HG03521 (cell line): ENCODE data around the gene KCNMA1.

Experiments used
- ATAC-seq: cut with Tn5 transposase; IDR thresholded peaks from one replicate; pipeline ENCODE4 v1.9.1; 2021; ENCODE audit warnings: mild to moderate bottlenecking, moderate library complexity; ENCODE audit not compliant: unreplicated experiment

KCNMA1 gene

DNA sequence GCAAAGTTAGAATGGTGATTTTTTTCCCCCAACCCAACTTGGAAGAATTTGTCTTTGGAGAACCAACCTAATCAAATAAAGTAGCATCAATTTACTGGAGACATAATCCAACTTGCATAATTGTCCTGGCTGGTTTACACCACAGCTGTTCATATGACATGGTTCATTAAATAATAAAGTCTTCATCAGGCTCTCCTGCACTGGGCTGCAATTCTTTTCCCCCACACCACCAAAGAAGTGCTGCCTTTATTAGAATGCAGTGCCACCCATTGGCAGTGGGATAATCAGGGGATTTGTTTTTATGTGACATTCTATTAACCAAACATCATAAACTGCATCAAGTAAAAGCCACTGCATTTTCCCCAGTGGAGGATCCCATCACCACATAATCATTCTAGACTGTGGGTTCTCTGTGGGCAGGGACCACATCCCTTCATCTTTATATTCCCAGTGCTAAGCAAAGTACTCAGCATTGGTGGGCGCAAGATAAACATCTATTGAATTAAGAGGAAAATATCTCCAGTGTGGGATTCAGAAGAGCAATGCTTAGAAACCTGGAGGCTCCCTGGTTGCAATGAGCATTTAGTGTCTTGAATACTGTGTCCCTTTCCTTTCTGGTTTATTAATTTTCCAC, 322.0 kb downstream of the KCNMA1 start:
- ATAC-seq = no peak

DNA sequence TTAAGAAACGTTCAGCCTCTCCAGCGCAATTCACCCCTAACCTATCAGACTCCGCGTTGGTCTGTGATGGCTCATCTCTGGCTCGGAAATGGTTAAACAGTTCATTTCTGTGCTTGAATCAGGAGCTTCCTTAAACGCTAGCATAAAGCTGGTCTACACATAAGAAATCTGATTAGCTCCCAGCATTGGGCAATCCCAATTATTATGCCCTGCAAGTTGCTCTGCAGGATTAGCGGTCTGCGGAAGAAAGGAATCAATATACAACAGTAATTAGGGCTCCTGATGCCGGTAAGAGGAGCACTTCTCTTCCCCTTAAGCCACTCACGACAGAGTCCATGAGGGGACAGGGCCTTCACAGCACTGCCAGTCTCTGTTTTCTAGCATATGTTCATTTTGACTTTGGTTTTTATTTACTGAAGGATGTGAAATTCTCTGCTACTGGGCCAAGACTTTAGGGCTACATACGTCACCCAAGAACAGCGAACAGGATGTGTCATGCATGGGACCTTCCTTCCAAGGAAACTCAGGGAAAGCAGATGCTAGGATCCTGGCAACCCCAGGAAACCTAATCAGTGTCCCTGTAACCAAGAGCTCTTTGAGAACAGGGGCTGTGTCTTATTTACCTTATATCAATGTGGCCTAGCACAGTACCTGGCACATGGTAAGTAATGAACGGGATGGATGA, 324.4 kb downstream of the KCNMA1 start:
- ATAC-seq = no peak

DNA sequence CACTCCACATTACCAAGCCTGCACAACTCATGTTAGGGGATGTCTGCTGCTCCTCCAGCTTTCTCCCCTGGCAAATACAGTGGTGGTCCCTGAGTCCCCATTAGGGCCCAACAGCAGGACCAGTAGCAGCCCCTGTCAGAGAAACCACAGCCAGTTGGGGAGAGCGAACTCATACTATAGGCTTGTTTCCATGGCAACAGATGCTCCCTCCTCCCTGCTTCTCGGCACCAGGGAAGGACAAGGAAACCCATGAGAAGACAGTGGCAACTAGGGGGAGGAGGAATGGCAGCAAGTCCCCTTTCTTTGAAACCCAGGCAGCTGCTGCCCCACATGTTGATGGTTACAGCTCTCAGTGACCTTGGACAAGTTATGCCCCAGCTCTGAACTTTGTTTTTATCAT, 326.4 kb downstream of the KCNMA1 start:
- ATAC-seq = no peak

DNA sequence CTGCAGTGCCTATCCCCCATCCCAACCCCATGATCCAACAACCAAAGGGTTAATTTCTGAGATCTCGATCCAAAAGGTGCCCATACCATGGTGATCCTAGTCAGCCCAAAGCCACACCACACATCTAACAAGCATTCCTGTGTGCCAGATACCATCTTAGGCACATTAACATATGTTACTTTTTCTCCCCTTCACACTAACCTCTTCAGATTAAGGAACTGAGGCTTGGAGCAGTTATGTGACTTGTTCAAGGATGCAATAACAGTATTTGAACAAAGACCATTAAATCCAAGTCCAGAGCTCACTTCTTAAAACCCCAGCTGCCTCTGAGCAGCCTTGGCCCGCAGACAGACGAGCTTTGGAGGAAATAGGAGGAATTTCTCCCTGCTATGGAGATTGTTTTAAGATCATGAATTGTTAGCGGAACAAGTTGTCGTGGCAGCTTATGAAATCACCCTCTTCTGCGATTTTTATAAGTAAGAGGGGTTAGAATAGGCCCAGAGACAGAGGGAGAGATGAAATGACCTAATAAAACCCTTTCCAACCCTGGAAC, 327.2 kb downstream of the KCNMA1 start:
- no peak for ATAC-seq

DNA sequence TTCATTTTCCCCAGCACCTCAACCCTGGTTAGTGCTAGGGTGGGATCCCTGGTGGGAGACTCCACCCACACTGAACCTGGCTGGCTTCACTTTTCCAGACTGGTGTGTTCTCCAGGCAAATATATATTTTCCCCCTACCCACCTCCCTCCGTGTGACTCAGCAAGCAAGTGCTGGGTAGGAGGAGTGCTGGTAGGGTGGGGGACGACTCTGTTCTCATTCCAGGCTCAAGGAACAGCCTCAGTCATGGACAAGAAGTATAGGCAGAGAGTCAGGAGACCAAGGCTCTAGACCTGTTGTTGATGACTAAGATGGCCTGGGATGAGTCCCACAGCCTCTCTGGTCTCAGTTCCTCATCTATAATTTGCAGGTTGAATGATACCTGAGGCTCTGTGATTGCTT, 328.1 kb downstream of the KCNMA1 start:
- ATAC-seq = no peak

DNA sequence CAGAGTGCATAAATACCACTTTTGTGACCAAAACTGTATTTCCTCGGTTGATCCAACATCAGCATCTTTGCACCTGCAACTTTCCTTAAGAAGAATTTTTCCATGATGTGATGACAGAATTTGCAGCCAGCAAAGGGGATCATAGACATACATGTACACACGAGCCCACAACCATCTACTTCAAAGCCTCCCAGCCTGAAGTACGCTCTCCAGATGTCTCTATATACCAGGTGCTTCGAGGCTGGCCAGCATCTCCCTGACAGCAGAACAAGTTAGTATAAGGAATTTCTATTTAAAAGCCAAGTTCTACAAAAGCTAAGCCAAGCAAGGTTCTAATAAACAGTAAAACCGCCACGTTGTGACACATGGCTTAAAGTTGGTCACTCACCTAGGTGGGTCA, 328.5 kb downstream of the KCNMA1 start:
- no peak for ATAC-seq

DNA sequence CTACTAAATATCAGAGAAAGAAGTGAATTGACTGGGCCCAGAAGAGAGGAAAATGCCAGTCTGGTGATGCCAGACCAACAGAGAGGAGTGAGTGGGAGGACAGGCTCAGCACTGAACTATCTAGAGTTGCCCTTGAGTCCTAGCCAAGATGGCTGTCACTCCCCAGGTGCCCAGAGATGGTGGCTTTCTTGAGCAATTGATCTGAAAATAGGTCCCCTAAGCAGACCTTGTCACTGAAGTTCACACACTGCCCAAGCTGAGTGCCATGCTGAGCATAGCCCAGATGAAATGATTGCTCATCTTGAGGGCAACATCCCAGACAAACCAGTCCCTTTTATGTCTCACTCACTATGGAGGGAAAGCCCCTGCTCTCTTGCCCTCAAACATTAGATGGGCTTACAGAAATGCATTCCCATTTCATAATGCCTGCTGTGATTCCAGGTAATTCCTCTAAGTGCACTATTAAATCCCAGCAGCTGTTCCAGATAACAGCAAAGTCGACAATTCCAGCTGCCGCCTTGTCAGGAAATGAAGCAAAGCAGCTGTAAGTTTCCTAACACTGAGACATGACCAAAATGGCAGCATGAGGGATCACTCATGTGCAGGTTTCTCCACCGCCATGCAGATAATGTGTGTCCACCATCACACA, 329.4 kb downstream of the KCNMA1 start:
- ATAC-seq = no peak

DNA sequence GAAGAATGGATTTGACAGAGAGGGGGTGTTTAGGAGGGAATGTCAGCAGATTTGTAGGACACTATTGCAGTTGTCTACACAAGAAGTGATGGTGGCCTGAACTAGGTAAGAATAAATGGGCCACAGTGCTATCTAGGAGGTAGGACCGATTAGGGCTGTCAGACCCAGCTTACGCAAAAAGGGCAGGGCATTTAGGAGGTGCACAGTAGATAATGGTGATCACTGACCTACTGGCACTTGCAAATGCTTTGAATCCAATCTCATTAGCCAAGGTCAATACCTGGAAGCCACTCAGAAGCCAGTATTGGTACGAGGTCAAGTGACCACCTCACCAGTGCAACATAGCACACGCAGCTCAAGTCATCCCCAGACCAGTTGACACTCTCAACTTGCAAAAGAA, 330.9 kb downstream of the KCNMA1 start:
- no peak for ATAC-seq

DNA sequence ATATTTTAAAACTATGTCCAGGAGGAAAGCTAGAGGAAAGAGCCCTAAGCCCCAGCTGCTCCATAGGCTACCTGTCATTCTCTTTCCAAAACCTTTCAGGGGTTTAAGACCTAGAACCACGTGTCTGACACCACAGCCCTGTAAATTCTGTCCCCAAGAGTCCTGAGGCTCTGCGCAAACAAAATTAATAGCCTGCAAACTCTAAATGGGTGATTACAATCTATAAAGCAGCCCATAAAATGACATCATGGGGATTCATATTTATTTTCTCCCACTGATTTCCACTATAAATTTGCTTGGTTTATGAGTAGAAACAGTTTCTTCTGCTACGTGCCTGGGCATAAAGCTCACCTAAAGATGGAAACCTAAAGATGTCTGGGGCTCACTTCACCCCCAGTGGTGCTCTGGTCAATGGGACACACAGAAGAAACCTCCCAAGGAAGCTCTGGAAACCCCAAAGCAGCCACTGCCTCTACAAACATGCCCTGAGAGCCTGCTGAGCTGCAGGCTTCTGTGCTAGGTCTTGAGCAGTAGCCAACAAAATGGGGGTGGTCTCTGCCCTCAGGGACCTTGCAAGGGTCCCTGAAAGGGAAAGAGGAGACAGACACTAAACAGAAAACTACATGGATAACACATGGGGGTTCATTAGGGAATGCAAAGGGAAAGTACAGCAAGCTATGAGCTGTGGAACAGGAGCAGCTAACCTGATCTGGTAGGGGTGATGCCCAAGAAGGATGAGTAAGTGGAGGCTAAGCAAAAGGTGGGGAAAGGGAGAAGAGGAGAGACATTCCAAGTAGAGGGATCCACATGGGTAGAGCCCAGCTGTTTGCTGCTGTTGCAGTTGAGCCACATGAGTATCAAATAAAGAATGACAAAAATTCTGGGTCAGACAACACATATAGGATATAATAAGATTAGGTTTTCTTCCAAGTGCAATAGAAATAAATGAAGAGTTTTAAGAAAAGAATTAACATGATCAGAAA, 331.7 kb downstream of the KCNMA1 start:
- ATAC-seq = no peak

DNA sequence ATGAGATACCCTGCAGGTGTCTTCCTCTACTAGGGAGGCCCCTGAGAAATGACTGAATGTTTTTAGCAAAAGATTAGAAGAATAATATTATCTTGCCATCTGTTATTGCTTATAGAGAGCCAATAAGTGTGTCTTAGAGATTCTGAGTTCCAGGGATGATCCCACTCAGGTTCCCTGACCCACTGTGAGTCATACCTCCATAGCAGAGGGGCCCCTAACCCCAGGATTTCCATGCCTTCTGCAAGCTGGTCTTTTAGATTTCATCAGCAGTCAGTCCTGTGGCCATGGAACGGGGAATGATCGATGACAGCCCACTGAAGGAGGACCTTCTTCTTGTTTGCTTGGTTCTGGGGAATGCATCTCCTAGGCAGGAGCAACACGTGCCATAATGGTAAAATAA, 333.4 kb downstream of the KCNMA1 start:
- ATAC-seq = no peak

DNA sequence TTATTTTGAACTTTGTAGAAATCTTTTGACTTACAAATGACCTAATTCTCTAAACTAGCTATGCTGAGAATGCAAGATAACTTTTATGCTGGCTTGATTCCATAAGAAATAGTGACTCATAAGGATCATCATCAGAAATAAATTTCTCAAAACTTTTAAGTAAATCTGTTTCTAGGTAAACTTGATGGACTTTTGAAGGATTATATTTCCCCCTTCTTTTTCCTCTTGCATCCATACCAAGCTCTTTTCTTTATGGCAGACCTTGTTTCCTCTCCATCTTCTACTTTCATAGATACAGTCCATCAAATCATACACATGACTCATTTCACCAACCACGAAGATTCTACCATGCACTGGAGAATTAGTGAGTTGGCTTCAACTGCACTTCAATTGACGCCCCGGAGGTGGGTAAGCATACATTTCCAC, 336.3 kb downstream of the KCNMA1 start:
- ATAC-seq = no peak

DNA sequence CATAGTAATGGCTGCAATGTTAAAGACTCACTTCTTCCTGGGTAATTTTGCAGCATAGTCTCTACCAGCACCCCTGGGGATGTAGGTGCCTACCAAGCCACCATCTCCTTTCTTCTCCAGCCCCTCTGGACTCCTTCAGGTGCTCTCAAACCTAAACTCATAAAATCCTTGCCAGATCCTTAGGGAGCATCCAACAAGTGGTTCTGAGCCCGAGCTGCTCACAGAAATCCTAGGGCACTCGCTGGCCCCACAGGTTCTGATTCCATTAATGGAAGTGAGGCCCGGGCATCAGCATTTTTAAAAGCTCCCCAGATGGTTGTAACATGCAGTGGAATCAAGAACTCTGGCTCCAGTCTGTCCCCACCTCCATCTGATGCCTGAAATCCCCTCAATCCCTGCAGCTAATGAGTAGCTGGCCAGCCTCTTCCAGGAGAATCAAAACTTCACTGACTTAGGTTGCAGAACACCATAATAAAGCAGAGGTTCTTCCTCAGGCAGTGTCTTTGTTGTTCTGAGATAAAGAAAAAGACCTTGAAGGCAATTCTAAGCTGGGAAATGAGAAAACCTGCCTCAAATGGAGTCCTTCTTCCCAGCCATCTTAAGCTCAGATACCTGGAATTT, 336.8 kb downstream of the KCNMA1 start:
- no peak for ATAC-seq

DNA sequence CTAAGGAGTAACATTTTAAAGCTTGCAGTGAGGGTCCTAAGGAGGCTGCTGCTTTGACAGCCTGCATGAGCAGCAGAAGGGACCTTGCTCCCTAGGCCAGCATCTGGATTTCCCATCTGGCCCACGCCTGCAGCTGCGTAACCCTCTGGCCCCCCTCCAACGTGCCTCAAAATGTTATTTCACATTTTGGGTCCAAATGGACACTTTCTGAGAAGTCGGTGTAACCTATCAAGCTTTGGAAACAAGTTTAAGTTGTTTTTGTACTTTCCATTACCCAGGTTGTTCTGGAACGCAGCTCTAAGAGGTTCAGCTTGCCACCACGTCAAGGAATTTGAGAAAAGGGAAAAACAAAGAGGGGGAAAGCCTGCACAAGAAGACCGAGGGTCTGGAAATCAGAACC, 338.3 kb downstream of the KCNMA1 start:
- ATAC-seq = no peak

DNA sequence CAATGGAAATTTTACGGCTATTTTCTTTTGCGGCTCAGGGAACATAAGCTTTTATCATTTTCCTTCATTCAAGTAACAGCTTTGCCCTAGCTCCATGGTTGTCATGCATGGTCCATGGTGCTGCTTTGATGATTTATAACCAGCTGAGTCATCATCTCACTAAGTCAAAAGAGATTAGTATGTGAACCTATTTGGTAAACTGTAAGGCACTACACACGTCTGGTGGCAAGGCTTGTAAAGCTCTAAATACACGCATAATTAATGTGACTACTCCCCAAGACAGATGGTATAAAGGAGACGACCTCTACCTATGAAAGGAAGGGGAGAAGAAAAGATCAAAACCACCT, 340.2 kb downstream of the KCNMA1 start:
- ATAC-seq = no peak

DNA sequence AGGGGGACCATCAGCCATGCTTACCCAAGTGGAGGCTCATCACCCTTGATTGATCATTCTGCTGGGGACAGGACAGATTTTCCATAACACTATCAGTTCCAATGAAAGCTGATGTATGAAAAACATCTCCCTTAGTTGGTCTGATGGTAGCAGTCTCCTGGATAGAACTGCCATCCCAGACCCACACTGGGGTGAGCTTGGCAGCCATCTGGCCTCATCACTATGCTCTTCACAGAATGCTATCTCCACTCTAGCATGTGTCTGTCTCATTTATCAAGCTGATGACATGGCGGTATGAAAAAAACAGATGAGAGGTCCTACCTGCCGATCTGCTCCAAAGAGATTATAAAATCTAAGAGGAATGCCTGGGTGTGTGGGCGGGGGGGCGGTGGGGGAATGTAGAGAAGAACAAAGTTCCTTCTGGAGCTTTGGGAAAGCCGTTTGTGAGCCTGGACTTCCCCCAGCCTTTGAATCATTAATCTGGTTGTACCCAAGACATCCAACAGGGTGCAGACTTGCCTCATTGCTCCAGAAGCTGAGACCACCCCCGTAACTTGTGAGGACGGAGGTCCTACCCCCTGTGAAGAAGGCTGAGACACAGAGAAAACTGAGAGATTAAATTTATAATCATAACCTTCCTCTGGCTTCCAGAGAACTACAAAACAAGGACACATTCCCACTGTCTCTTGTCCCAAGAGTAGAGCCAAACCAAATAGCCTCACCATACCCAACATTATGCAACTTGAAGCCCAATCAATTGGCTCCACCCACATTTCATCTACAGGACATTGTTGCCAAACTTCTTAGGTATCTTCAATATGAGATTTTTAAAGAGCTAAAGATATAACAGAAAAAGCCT, 340.8 kb downstream of the KCNMA1 start:
- ATAC-seq = no peak

DNA sequence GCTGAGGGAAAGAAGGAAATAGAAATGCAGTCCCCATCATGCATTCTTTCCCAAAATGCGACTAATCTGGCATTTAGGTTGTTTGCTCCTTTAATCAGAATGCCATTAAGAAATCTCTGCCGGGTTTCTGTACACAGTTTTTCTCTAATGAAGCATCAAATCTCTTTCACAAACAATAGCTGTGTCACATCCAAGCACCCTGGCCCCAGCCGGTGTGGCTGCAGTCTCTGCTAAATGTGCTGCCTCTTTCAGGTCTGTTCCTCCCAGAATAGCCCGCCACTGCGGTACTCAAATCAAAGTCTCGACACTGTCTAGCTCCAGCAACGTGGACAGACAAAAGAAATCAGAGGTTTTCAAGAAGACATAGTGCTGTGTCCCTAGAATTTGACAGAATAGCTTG, 343.8 kb downstream of the KCNMA1 start:
- no peak for ATAC-seq

DNA sequence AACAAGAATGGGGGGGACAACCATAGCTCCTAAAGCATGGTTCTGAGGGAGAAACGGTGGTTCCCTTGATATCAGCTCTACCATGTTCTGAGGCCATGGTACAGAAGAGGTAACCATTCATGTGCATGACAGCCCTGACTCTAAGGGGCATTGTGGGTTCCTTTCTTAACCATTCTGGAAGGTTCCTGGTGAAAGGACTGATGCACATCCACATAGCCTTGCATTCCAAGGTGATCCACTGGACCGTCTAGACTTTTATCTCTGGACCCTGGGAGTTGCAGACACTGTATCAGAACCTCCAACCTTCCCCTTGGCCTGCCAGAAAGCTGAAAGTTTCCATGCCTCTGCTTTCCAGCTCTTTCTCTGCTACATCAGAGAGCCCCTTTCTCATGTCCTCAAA, 344.3 kb downstream of the KCNMA1 start:
- ATAC-seq = no peak

DNA sequence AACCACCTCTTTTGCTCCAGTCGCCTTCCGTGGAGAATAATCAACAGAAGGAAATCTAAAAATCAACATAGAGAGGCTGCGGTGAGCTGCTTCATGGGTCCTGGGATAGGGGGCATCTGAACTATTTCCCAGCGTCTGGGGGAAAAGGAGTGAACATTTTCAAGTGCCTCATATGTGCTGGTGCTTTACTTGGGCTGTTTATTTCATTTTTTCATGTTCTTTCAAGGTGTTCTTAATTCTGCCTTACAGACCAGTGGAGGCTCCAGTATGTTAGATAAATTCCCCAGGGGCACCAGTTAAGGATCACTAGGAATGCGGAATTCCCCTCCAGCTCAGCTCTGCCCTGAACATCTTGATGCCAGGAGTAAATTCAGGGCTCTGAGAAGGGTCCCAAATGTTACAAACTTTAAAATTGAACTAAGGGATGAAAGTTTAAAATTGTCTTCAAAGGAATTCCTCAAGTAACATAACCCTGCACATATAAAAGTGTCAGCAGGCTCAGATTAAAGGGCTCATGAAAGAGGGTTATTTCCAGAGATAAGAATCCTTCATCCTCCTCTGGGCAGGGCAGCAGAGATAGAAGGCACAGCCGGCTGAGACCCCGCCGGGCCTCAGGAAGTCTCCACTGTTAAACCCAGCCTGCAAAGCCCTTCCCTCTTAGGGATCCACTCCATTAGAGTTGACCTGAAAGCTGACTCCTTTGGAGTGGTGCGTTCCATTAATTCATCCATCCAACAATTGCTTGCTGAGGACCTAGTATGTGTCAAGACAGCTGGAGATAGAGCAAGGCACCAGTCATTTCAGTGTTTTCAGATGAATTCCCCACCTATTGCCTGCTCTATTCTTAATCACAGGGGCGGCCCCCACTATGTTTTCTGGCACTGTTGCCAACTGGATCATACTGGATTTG, 345.8 kb downstream of the KCNMA1 start:
- no peak for ATAC-seq
